ENCODE data around the gene ELP2.

- TF ChIP-seq CTCF (IDR thresholded peaks at IDR 0.05) (no peak), POLR2AphosphoS5 (IDR thresholded peaks at IDR 0.05) (no peak), POLR2A (IDR thresholded peaks at IDR 0.05) (no peak)
Observed at GRCh38 chr18:36157441-36157840, 27.7 kb downstream of the ELP2 start.
